ENCODE data around the gene RSPH6A.
A peak's percentile ranks its signal among the peaks of the same experiment; 100 is the strongest.

RSPH6A gene

DNA sequence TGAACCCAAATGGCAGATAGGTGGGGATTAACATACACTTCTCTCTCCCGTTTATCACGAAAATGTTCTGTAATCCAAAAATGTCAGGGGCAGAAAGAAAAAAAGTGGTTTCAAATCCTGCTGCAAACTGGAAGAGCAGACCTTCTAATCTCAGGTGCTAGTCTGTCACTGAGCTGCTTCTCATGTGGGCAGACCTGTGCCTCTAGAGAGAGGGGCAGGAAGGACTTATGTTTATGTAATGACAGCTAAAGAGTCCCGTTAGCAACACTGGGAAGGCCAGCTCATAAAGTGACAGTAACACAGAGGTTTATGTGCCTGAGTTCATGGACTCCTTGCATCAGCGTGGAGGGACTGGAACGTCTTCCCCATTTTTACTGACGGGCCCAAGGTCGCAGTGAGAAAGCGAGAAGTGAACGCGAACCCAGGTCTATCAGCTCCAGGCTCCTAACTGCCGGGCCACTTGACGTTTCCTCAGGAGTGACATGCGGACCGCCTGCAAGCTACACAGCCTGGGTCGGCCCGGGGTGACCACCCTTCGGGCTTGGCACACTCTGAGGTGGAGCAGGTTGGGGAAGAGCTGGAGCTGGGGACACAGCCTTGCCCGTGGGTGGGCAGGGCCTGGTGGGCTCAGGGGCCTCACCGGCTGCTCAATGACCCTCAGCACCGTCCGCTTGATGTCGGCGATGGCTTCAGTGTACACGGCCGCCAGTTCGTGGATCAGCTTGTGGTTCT lies 9.6 kb upstream of the RSPH6A start:
- DNase-seq, result peak; percentile 43

DNA sequence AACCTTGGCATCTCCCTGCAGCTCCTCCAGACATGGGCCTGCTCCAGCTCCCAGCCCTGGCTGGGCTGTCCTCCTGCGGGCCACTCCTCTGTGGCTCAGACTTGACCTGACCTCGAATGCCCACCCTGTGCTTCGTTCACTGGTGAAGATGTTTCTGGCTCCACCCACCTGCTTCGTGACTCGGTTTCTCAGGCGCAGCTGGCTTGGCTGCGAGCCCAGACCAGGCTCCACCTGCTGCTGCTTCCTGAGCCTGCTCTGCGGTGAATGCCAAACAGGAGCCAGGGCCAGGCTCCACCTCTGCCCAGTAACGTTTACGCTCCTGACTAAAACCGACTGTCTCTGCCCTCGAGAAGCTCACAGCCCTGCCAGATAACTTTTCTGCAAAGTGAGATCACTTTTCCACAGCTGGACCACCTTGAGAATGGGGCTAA lies 8.9 kb upstream of the RSPH6A start:
- peak; percentile 85 for DNase-seq

DNA sequence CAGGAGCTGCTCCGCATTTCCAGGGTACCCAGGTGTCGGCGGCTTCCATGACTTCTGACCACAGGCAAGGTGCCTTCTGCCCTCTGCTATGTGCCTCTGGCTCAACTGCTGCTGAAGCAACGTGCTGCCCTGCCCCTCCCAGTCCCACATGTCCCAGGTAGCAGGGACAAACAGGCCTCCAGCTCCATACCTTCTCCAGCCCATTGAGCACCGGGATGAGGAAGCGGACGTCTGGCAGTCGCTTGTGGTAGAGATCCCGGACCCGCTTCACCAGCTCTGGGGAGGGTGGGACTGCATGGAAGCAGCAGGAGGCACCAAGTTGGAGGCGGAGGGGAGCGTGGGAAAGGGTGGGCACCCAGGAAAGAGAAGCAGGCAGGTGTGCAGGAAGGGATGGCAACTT lies 8.1 kb upstream of the RSPH6A start:
- no peak for DNase-seq

DNA sequence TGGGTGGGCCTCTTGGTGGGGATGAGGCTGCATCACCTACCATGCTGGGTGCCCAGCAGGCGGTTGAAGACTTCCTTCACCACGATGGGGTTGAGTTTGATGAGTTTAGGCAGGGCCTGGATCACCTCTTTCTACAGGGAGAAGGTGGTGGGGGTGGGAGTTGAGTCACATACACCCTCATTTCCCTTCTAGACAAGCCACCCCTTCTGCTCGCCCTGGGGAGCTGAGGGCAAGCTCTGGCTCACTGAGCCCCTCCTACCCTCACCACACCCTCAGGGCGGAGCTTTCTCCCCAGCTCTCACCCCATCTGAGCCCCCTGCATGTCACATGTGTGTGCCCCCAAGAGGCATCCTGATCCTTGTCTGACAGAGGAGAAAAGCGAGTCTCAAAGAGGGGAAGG lies 7.6 kb upstream of the RSPH6A start:
- DNase-seq, result no peak

DNA sequence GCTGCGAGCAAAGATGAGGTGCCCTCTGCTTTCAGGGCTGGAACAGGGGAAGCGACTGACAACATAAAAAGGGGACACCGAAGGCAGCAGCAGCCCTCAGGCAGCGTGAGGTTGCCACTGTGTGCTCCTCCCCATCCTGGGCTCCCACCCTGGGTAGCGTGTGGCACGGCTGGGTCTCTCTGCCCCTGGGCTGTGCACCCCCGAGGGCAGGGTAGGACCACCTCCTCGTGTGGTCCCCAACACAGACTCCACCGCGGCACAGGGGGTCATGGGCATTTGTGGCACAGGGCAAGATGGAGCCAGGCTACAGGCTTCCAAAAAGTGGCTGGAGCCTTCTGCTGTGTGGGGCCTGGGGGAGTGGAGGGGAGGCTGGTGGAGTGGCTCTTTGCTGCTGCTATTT lies 6.5 kb upstream of the RSPH6A start:
- DNase-seq, result no peak

DNA sequence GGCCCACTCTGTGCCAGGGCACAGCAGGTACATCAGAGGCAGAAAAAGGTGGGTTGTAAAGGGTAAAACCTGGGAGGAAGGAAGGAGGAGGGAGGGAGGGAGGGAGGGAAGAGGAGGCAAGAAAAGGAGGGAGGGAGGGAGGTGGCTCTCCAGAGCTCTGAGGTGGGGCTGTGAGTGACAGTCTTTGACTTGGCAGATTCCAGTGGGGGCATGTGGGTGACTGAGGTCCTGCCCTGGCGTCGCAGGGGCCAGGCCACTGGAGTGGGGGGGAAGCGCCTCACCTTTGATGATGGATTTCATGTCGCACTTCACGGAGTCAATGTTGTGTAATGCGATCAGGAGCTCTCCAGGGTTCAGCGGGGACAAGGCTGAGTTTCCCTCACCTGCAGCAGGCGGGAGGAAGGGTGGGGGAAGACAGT lies 6.0 kb upstream of the RSPH6A start:
- DNase-seq, result peak; percentile 45

DNA sequence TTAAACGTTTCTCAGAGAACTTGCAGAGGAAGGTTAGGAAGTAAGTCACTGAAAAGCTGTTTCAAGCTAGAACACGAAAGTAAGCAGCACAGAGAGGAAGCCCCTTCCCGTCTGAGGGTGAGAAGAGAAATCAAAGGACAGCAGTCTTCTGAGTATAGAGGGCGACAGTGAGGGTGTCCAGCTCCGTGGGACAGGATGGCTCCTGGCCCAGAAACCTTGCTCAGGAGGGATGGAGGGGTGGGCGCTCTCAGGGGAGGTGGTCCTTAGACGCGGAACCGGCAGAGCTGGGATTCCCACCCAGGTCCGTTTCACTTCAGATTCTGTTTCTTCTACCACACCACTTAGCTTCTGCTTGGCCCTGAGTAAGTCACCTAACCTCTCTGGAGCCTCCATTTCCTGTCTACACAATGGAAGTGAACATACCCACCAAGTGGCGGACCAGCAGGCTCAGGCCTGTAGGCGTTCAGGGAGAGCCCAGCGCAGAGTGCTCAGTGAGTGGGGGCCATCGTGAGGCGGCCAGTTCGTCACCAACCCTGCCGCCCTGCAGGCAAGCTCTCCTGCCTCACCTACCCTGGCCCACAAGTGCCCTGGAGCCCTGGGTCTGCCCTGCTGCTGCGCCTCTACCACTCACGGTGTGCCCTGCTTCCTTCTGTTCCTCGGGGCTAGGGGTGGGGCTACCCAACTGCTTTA lies 5.5 kb upstream of the RSPH6A start:
- no peak for DNase-seq

DNA sequence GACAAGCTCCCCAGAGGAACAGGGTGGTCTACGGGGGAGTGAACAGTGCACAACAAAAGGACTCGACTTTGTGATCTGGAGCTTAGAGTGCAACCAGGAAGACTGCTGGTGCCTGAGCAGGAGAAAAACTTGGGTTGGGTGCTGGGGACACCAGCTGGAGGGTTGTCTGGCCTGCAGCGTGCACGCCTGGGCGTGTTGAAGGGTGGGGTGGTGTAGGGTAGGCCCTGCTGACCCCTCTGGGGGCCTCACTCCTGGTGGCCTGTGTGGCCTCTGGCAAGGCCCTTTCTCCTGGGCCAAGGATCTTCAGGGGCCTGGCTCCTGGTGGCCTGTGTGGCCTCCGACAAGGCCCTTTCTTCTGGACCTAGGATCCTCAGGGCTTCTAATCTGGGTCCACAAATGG lies 4.7 kb upstream of the RSPH6A start:
- DNase-seq, result no peak

DNA sequence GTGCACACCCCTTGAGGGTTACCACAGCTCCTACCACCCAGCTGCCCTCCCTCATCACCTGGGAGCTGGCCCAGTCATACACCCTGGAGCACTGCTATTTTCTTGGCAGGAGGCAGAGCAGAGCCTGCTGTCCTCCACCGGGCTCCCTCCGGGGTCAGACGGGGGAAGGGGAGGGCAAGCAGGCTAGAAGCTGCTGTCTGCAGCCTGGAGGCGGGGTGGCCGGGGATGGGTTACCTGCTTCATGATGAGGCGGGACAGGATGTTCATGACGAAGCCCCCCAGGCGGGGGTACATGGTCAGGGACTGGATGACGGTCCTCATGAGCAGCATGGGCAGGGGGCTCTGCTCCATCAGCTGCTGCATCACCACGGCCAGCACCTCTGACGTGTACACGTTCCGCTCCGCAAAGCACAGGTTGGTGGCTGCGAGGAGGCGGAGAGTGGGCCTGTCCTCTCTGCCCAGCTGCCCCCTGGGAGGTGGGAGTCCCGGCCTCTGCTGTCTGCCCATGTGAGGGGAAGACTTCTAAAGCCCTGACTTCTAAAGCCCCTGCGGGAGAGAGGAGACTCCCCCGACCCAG lies 2.7 kb upstream of the RSPH6A start:
- peak; percentile 50 for DNase-seq

DNA sequence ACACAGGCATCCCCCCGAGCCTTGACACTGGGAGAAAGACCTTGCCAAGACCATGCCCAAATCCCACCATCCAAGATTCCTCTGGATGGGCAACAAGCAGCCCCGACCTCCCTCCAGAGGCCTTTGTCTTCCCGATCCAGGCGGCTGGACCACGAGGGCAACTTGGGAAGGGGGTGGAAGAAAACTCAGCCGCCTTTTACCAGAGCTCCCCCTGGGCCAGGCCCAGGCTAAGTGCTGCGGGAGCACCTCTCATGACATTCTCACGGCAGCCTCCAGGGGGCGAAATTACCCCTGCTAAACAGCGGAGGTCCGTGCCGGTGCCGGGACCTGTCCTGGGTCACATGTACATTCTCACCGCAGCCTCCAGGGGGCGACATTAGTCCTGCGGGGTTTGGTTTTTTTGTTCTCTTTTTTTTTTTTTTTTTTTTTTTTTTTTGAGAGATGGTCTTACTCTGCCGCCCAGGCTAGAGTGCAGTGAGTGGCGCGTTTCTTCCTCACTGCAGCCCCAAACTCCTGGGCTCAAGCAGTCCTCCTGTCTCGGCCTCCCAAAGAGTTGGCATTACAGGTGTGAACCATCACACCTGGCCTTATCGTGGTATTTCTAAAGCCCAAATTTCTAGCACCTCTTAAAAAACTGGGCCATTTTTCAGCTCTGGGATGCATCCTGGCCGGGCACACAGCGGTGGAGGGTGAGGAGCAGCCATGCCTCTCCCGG lies 2.1 kb upstream of the RSPH6A start:
- peak; percentile 84 for DNase-seq

DNA sequence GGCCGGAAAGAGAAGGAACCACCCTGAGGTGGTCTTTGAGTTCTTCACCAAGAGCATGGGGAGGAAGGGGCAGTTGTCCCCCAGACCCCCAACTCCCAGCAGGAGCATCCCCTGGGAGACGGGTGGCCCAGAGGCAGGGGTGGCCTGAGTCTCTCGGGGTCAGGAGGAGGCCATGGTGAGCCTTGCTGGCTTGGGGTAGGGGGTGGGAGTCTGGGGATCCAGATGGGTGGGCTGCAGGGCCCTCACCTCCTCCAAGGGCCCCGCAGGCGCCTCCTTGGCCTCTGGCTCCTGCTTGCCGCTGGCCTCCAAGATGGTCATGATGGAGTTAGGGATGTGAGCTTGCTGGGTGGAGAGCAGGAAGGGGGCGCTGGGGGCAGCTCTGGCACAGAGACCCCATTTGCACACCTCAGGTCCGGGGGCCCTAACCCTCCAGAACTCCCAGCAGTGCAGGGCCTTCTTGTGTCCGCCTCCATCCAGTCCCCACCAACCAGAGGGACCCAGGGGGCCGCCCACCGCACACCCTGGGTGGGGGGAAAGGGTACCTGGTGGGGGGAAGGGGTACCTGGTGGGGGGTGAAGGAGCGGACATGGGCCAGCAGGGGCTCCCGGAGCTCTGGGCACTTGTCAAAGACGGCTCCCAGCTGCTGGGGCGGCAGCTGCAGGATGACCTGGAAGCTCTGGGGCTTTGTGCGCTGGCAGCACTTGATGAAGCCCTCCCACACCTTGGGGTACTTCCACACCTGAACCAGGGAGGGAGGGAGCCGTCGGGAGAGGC lies 1.3 kb upstream of the RSPH6A start:
- DNase-seq, result no peak

DNA sequence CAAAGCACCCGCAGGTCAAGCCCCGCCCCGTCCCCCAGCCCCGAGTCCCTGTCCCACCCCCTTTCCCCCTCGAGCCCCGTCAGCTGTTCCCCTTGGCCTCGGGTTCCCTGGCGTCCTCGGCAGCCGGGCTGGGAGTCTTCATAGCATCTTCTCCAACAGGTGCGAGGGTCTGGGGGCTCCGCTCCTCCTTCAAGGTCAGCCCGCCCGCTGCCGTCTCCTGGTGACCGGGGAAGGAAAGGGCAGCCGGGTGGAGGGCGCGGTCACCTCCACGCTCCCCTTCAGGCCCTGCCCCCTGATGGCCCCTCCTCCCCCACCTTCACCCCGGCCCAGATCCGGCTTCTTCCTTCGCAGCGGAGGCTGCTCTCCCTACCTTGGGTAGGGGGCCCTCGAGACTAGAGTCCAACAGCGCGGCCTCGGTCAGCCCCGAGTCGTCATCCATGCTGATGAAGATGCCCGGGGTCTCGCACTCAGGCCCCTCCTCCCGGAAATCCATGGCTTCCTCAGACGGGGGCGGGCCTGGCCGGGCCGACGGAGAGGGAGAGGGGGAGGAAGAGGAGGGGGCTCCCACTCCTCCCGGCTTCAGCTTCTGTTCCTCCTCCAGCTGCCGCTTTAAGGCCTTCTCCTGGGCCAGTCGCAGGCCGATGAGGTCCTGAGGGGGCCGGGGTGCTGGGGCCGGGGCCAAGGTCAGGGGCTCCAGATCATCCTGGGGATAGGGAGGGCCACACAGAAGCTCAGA lies 541 bp upstream of the RSPH6A start:
- DNase-seq, result no peak

DNA sequence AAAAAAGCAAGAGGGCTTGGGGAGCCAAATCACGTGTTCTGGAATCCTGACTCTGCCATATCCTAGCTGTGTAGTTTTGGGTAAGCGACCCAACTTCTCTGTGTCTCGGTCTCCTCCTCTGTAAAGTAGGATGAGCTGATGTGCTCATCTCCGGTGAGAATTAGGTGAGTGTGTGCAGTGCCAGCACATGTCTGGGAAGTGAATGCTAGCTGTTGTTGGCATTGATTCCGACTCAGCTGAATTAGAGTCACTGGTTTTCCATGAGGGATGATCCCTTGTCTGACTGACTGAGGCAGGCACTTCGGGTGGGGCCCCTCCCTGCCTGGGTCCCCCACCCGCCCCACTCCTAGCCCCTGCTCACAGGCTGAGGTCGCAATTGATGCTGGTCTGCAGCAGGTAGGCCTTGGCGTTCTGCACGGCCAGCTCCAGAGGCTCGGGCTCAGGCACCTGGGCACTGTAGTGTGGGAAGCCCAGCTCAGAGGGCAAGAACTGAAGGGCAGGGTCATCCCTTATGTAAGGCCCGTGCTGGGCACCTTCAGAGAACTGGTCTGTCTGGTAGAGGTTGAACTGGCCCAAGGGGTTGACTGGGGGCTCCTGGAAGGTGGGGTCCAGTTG lies 835 bp downstream of the RSPH6A start:
- no peak for DNase-seq

DNA sequence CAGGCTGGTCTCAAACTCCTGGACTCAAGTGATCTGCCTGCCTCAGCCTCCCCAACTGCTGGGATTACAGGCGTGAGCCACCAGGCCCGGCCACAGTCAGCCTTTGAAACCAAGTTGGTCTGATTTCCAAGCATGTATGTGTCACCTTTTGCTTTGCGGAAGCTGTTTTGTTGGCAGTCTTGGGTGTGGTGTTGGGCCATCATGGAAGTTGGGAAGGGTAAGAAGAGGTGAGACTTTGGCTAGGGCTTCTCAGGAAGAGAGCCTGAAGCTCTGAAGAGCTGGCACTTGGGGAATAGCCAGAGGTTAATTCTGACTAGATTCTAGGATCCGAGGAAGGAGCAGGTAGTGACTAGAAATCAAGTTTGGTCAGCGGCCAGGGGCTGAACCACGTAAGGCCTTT lies 2.8 kb downstream of the RSPH6A start:
- DNase-seq, result no peak

DNA sequence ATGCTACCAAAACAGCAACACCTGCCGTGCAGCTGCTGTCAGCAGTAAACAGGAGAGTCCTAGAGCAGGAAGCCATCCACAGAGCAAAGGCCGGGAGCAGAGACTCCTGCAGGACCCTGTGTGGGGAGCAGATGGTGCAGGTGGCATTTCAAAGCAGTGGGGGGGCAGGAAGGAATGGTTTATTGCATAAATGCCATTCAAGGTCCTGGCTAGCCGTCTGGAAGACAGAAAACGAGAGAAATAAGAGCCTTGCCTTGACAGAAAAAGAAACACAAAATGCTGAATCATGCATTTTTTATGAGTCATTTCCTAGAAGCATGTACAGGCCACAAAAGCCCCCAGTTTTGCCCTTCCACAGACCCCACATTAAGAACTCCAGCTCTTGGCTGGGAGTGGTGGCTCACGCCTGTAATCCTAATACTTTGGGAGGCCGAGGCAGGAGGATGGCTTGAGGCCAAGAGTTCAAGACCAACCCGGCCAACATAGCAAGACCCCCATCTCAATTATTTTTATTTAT lies 5.4 kb downstream of the RSPH6A start:
- peak; percentile 95 for DNase-seq

DNA sequence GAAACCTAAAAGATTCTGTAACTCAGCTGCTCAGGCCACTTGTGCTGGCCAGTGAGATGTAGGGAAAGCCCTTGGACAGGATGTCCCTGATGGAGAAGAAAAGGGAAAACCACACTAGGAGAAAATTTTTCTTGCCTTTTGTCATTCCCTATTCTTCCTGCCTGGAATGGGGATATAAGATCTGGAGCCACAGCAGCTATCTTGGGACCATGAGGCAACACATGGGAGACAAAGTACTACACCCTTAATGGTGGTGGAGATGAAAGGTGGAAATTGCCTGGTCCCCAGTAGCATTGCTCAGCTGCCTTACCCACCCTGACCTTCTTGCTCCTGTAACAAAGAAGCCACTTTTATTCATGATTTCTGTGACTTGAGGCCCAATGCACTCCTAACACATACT lies 9.4 kb downstream of the RSPH6A start:
- no peak for DNase-seq

DNA sequence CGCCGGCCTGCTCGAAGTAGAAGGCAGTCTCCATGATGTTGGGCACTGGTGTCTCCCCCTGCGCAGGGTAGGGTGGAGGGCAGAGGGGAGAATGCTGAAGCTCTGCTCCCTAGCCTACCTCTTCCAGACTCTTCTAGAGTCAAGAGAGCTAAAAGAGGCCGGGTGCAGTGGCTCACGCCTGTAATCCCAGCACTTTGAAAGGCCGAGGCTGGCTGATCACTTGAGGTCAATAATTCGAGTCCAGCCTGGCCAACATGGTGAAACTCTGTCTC lies 10.2 kb downstream of the RSPH6A start:
- DNase-seq, result no peak

DNA sequence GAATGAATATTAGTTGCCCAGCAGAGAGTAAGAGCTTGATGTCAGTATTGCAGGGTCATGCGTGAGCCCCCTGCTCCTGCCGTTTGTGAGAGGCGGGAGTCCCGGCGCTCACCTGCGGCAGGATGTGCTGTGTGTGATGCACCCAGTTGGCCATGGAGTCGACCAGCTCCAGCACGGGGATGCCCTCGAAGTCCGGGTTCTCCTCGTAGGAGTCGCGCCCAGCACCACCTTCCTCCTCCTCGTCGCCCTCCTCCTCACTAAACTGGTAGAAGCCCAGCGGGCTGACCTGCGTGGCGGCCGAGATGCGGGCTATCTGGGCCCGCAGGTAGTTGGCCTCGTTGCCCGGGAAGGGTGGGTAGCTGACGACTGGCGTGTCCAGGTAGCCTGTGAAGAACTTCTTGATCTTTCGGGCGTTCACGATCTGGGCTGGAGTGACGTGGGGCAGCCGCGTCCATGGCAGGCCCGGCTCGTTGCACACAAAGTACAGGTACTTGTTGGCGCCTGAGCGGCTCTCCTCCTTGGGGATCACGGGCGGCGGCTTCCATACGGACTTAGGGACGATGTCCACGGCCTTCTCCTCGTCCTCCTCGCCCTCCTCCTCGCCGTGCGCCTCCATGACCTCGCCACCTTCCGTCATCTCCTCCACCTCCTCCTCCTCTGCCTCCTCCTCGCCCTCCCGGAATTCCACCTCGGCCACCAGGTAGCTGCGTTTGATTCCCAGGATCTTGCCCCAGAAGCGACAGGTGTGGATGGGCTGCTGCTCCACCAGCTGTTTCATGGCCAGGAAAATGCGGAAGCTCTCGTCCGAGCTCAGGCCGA lies 10.8 kb downstream of the RSPH6A start:
- no peak for DNase-seq

DNA sequence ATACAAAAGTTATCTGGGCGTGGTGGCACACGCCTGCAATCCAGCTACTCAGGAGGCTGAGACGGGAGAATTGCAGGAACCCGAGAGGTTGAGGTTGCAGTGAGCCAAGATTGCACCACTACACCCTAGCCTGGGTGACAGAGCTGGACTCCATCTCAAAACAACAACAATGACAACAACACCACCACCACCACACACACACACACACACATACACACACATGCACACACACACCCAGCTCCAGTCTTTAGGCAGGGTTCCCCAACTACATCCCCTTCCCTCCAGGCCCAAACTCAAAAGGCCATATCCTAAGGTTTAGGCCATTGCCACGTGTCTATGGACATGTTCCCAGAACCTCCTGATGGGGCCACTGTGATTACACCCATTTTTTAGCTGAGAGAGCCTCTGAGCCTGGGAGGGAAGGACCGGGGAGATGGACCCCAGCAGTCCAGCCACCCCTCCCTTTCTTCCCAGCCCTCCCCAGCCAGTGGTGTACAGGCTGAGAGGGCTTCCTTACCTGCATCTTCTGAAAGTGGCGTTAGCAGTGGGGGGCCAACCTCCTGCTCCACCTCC lies 13.4 kb downstream of the RSPH6A start:
- DNase-seq, result no peak

DNA sequence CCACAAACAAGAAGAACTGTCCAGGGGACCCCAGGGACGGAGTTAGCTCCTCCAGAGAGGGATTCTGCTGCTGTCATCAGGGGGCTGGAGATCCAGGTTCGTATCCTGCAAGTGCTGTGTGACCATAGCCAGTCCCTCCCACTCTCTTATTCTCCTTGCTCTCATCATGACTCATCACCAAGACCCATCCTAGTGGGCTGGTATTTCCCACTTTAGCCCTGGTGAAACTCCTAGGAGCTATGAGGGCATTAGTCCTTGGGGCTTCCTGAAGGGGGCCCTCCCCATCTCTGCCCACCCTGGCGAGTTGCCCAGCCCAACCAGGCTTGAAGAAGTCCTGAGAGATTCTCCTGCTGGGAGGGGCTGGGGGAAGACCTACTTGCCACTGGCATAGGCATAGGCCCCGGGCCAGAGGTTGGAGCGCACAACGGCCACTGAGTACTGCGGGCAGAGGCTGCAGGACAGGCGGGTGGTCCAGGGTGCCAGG lies 15.0 kb downstream of the RSPH6A start:
- no peak for DNase-seq

Data from NCI-H510A treated with DMSO at 0.1 percent for 48 hours (cell line).